SJSA1 (cell line): ENCODE data around the gene IER3. TPM values are rescaled to one million over a fixed set of nuclear protein-coding genes. Genes with fewer than 3 reads are reported as not detected.

Source experiments
- DNase-seq, 2 experiments: peaks; one replicate each; pipeline ENCODE4 v3.0.0-alpha.2; 2015 to 2020; ENCODE audit warnings: low spot score in 2 of 2, low read depth in 1 of 2
- H3K27ac ChIP-seq: fragments of 250-450 bp; sonication (Bioruptor Pico); 2 replicates; pipeline ENCODE4 v1.5.1; 2020; ENCODE audit warnings: mild to moderate bottlenecking, moderate library complexity
- H3K27me3 ChIP-seq: fragments of 250-450 bp; sonication (Bioruptor Pico); replicated peaks from 2 replicates; pipeline ENCODE4 v1.5.1; 2020; ENCODE audit warnings: mild to moderate bottlenecking, moderate library complexity
- H3K36me3 ChIP-seq: fragments of 250-450 bp; sonication (Bioruptor Pico); 2 replicates; pipeline ENCODE4 v1.5.1; 2020; ENCODE audit warnings: mild to moderate bottlenecking
- H3K4me1 ChIP-seq: fragments of 250-450 bp; sonication (Bioruptor Pico); replicated peaks from 2 replicates; pipeline ENCODE4 v1.6.1; 2021; ENCODE audit warnings: mild to moderate bottlenecking
- H3K4me3 ChIP-seq: fragments of 250-450 bp; sonication (Bioruptor Pico); 2 replicates; pipeline ENCODE4 v1.5.1; 2020; ENCODE audit warnings: mild to moderate bottlenecking
- H3K9me3 ChIP-seq: fragments of 250-450 bp; sonication (Bioruptor Pico); replicated peaks from 2 replicates; pipeline ENCODE4 v1.5.1; 2020; ENCODE audit warnings: mild to moderate bottlenecking
- total RNA-seq: library from RNA; depleted of rRNA; stranded (reverse); fragments of >200 nt; shearing (Covaris generic); gene quantifications from 2 replicates; pipeline ENCODE4 v1.2.3, GENCODE V29; 2014; rRNA removed

Gene IER3
- total RNA-seq, 1 experiment from 2014 or later, result 119 TPM

- Histone ChIP-seq H3K36me3 (peaks cover 35% of the 10 kb centered on the region), H3K4me3 (no peak overlapping the region), H3K9me3 (no peaks in the 10 kb centered on the region), H3K27me3 (no peaks in the 10 kb centered on the region), H3K27ac (no peak overlapping the region), H3K4me1 (no peaks in the 10 kb centered on the region)
- DNase-seq, result no peak
These were observed 40.5 kb downstream of the IER3 start for GRCh38 chr6:30703821-30704220.

DNA sequence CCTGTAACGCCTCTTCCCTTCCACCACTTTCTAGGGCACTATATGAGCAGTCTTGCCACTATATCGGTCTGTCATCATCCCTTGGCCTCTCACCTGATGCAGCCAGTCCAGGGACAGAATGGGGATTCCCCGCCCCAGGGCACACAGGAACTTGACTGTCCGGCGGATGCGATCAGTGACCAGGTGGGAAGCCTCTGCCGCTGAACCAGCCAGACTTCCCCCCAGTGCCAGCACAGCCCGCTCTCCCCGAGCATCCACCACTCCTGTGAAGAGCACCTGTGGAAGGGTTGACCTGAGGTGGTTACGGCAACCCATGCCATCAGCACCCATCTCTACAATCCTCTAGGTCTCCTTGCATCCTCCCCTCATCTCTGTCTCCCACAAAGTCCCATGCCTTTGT, 41.3 kb downstream of the IER3 start:
- no peak overlapping the region for H3K27ac ChIP-seq
- no peak for DNase-seq
- no peaks in the 10 kb centered on the region for H3K4me1 ChIP-seq
- H3K9me3 ChIP-seq, result no peaks in the 10 kb centered on the region
- H3K4me3 ChIP-seq, result no peak overlapping the region
- H3K36me3 ChIP-seq, result peaks cover 30% of the 10 kb centered on the region
- H3K27me3 ChIP-seq, result no peaks in the 10 kb centered on the region

DNA sequence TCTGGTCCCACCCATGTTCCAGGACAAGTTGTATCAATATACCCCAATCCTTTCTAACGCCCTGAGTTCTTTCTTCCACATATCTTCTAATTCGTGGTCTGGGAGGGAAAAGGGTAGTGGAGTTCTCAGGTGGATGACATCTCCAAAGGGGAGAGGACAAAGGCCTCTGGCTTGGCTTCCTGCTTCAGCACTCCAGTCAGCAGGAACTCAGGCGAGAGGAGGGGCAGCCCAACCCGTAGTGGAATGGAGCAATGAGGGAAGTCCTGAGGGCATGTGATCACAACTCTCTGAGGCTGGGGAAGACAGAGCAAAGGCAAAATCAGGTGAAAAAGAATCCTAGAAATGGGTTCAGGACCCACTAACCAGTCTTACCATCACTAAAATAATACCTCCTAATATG, 44.0 kb downstream of the IER3 start:
- Histone ChIP-seq H3K4me3 (no peak overlapping the region), H3K4me1 (no peaks in the 10 kb centered on the region), H3K36me3 (peaks cover 17% of the 10 kb centered on the region), H3K27me3 (no peaks in the 10 kb centered on the region), H3K27ac (no peak overlapping the region), H3K9me3 (no peaks in the 10 kb centered on the region)
- no peak for DNase-seq

DNA sequence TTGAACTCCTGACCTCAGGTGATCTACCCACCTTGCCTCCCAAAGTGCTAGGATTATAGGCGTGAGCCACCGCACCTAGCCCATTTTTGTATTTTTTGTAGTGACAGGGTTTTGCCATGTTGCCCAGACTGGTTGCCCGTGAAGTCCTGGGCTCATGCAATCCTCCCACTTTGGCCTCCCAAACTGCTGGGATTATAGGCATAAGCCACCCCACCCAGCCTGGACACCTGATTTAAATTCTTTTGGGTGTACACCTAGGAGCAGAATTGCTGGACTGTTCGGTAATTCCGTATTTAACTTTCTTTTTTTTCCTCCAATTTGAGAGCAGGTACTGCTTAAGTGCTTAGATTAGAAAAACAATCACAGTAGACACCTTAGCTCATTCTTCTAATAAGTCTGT, 47.9 kb downstream of the IER3 start:
- DNase-seq, result no peak
- Histone ChIP-seq H3K27ac (no peak overlapping the region), H3K36me3 (peaks cover 9% of the 10 kb centered on the region; the same call in 1 of the 2 replicates), H3K9me3 (no peaks in the 10 kb centered on the region), H3K4me1 (peaks cover 3% of the 10 kb centered on the region), H3K27me3 (no peaks in the 10 kb centered on the region), H3K4me3 (no peak overlapping the region)

Other genes with a start within 250 kb of the IER3 start
- 20.9 and 49.5 TPM in 2 replicates for gene GNL1, start 188.1 kb downstream of the IER3 start, total RNA-seq
- gene PRR3, start 187.3 kb downstream of the IER3 start, total RNA-seq, result 7.8 and 7.9 TPM in 2 replicates
- 38.8 and 59.3 TPM in 2 replicates for gene ABCF1, start 173.1 kb downstream of the IER3 start, total RNA-seq
- gene PPP1R10, start 127.3 kb downstream of the IER3 start, total RNA-seq, result 16.8 and 21.0 TPM in 2 replicates
- gene MRPS18B, start 126.7 kb downstream of the IER3 start, total RNA-seq, result 44.4 and 46.8 TPM in 2 replicates
- 0.66 and 3.4 TPM in 2 replicates for gene ATAT1, start 117.7 kb downstream of the IER3 start, total RNA-seq
- 4.9 and 15.8 TPM in 2 replicates for gene C6orf136, start 97.4 kb downstream of the IER3 start, total RNA-seq
- 59.5 and 86.3 TPM in 2 replicates for gene DHX16, start 71.5 kb downstream of the IER3 start, total RNA-seq
- 53.2 and 76.8 TPM in 2 replicates for gene PPP1R18, start 57.9 kb downstream of the IER3 start, total RNA-seq
- 6.8 and 10.0 TPM in 2 replicates for gene NRM, start 53.6 kb downstream of the IER3 start, total RNA-seq
- gene MDC1, start 27.3 kb downstream of the IER3 start, total RNA-seq, result 8.4 and 8.6 TPM in 2 replicates
- gene TUBB, start 24.2 kb downstream of the IER3 start, total RNA-seq, result 1,157 and 1,642 TPM in 2 replicates
- gene FLOT1, start 1.9 kb downstream of the IER3 start, total RNA-seq, result 200 and 254 TPM in 2 replicates
- gene DDR1, start 140.0 kb upstream of the IER3 start, total RNA-seq, result 17.0 and 18.2 TPM in 2 replicates
- gene GTF2H4, start 163.7 kb upstream of the IER3 start, total RNA-seq, result 13.4 and 17.7 TPM in 2 replicates
- gene VARS2, start 169.7 kb upstream of the IER3 start, total RNA-seq, result 21.2 and 28.9 TPM in 2 replicates
- gene SFTA2, start 187.6 kb upstream of the IER3 start, total RNA-seq, result not detected in 2 replicates
- not detected in 2 replicates for gene MUCL3, start 196.4 kb upstream of the IER3 start, total RNA-seq
- not detected in 2 replicates for gene MUC21, start 239.2 kb upstream of the IER3 start, total RNA-seq